ENCODE data around the gene MAP4K5.
A peak's percentile ranks its signal among the peaks of the same experiment; 100 is the strongest.

The MAP4K5 gene

DNA sequence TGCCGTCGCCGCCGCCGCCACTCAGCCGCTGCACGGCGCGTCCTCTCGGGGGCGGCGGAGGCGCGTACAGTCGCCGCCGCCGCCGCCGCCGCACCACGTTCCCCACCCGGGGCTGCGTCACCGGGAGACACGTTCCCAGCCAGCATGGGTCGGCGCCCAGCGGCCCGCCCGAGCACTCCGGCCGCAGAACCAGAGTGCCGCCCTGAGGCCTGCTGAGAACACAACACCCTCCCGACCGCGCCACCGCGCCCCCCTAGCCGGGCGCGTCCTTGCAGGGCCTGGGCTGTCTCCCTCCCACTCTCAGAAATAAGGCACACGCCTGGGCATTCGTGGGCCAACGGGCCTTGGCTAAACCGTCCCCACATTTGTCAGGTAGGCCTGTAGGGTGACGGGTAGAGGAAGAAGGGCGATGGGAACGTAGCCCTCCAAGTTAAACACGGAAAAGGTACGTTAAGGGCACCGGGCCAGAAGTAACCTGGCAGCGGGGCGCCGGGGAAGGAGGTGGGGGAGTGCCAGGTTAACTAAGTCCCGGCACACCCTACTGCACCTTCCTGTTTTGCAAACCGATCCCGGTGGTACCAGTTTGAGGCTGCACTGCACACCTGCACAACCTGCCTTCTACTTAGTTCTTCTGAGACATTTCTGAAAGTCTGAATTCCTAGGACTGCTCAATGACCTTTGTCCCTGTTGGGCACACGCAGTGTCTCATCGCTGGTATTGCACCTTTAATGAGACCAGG is at the start of gene MAP4K5:
Gene MAP4K5, minus strand, starts transcription at position 68 of the 739 bp plus-strand sequence. CDS start 520 bp downstream, outside the sequence.
- TF ChIP-seq, protein P1, sequence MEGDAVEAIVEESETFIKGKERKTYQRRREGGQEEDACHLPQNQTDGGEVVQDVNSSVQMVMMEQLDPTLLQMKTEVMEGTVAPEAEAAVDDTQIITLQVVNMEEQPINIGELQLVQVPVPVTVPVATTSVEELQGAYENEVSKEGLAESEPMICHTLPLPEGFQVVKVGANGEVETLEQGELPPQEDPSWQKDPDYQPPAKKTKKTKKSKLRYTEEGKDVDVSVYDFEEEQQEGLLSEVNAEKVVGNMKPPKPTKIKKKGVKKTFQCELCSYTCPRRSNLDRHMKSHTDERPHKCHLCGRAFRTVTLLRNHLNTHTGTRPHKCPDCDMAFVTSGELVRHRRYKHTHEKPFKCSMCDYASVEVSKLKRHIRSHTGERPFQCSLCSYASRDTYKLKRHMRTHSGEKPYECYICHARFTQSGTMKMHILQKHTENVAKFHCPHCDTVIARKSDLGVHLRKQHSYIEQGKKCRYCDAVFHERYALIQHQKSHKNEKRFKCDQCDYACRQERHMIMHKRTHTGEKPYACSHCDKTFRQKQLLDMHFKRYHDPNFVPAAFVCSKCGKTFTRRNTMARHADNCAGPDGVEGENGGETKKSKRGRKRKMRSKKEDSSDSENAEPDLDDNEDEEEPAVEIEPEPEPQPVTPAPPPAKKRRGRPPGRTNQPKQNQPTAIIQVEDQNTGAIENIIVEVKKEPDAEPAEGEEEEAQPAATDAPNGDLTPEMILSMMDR (IDR thresholded peaks at IDR 0.05; ENCODE audit: low read depth, low read length), result peak; percentile 95

DNA sequence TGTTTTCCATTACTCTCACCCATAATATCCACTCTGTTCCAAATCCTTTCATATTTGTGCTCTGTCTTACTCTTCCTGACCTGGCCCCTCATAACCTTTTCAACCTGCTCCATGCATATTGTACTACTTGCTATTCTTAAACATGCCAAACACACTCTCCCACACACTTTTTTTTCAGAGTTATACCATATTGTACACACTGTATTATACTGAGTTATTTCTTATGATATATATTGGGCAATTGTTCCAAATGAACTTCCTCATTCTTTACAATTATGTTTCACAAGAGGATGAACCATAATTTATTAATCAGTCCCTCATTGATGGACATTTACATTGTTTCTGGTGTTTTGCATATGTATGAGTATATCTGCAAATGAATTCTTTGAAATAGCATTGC is 46.1 kb upstream of the MAP4K5 start:
- TF ChIP-seq, protein P1 (IDR thresholded peaks at IDR 0.05; ENCODE audit: low read depth, low read length), result no peak
- no peaks in the 10 kb centered on the region for H3K36me3 ChIP-seq
- H3K27ac ChIP-seq, result no peak overlapping the region
- DNase-seq, result no peak
- no peak overlapping the region for H3K4me3 ChIP-seq (ENCODE audit: low read depth, low read length)
- no peaks in the 10 kb centered on the region for H3K27me3 ChIP-seq (ENCODE audit: insufficient read depth, low read depth, severe bottlenecking)
- H3K9me3 ChIP-seq (ENCODE audit: severe bottlenecking), result no peaks in the 10 kb centered on the region

More for the DNA sequence above, at the start of gene MAP4K5:
- peak within 1 kb of the TSS; percentile 93 for H3K27ac ChIP-seq
- no peaks in the 10 kb centered on the region for H3K27me3 ChIP-seq (ENCODE audit: insufficient read depth, low read depth, severe bottlenecking)
- DNase-seq, result peak; percentile 92
- peak within 1 kb of the TSS; percentile 90 for H3K4me3 ChIP-seq (ENCODE audit: low read depth, low read length)
- H3K9me3 ChIP-seq (ENCODE audit: severe bottlenecking), result peaks cover 2% of the 10 kb centered on the region
- peaks cover 18% of the 10 kb centered on the region for H3K36me3 ChIP-seq

DNA sequence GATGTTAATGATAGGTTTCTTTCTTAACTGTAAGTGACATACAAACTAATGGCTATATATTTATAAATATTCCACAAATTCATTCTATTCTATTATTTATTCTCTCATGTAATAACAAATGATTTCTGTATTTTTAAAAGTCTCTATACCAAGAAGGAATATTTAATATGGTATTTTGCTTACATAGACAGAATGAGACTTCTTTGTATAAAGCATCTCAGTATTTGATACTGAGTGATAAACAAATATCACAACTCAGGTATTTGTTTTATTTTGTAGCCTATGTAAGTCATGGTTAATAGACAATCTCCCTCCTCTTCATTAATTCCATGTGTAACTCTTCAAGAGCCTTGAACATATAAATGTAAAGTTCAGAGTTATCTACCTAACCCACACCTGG is 45.6 kb upstream of the MAP4K5 start:
- DNase-seq, result no peak

DNA sequence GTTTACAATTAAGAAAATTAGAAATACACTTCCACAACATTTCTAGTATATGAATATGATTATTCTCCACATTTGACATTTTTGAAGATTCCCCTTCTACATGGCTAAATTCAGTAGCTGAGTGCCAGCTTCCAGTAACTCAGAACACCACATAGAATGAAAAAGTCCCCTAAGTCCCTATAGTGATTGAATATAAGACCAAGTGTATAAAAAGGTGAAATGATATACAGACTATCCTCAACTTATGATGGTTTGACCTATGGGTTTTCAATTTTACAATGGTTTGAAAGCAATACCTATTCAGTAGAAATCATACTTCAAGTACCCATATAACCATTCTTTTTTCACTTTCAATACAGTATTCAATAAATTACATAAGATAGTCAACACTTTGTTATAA is 43.4 kb upstream of the MAP4K5 start:
- TF ChIP-seq, protein P1 (IDR thresholded peaks at IDR 0.05; ENCODE audit: low read depth, low read length), result no peak
- no peaks in the 10 kb centered on the region for H3K27me3 ChIP-seq (ENCODE audit: insufficient read depth, low read depth, severe bottlenecking)
- no peaks in the 10 kb centered on the region for H3K9me3 ChIP-seq (ENCODE audit: severe bottlenecking)
- H3K4me3 ChIP-seq (ENCODE audit: low read depth, low read length), result no peak overlapping the region
- DNase-seq, result no peak
- no peaks in the 10 kb centered on the region for H3K36me3 ChIP-seq
- H3K27ac ChIP-seq, result no peak overlapping the region

More for the DNA sequence above, 45.6 kb upstream of the MAP4K5 start:
- no peaks in the 10 kb centered on the region for H3K36me3 ChIP-seq
- TF ChIP-seq, protein P1 (IDR thresholded peaks at IDR 0.05; ENCODE audit: low read depth, low read length), result no peak
- no peak overlapping the region for H3K4me3 ChIP-seq (ENCODE audit: low read depth, low read length)
- H3K27ac ChIP-seq, result no peak overlapping the region
- no peaks in the 10 kb centered on the region for H3K9me3 ChIP-seq (ENCODE audit: severe bottlenecking)
- H3K27me3 ChIP-seq (ENCODE audit: insufficient read depth, low read depth, severe bottlenecking), result no peaks in the 10 kb centered on the region

DNA sequence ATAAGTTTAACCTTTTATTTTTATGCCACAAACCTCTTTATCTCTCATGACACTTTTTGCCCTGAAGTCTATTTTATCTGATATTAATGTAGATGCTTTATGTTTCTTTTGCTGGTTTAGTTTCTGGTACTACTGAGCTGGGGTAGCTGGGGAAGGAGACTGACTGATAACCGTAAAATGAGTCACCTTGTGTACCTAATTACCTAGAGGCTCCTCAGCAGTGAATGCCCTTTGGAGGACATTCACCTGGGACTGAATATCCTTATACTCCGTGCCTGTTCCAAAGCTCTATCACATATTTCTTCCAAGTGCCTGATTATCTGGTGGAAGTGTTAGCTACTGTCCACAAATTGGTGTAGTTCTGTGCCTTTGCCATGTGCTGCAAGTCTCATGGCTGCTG is 41.5 kb upstream of the MAP4K5 start:
- Histone ChIP-seq H3K9me3 (ENCODE audit: severe bottlenecking) (no peaks in the 10 kb centered on the region), H3K27ac (no peak overlapping the region), H3K36me3 (no peaks in the 10 kb centered on the region), H3K4me3 (ENCODE audit: low read depth, low read length) (no peak overlapping the region), H3K27me3 (ENCODE audit: insufficient read depth, low read depth, severe bottlenecking) (no peaks in the 10 kb centered on the region)
- TF ChIP-seq, protein P1 (IDR thresholded peaks at IDR 0.05; ENCODE audit: low read depth, low read length), result no peak
- DNase-seq, result no peak
